ENCODE data around the gene TOMT. TPM values are rescaled to one million over a fixed set of nuclear protein-coding genes. Genes with fewer than 3 reads are reported as not detected.

TOMT gene
- total RNA-seq, 1 experiment from 2014 or later = not detected

- DNase-seq (ENCODE audit: low read depth, low spot score) (no peak), ATAC-seq (no peak)
- in situ Hi-C loops (cut with HindIII; ENCODE audit: low pct_unique_long_range_greater_than_20kb, low sequenced_read_pairs) = no loop called here
- ChIA-PET POLR2A (interaction anchor here (0.5 to 0.9 kb wide), 6 partner anchors 9 to 994 kb away, joined by 3 to 6 read pairs (median 3); partner anchors contain the start of gene ANAPC15), CTCF (interaction anchor here (1.2 kb wide), 2 partner anchors 10 to 57 kb away, joined by 3 to 5 read pairs; no protein-coding TSS in a partner anchor)
- Histone ChIP-seq H3K36me3 (ENCODE audit: control insufficient read depth, insufficient read depth, low read length) (no peaks in the 10 kb centered on the region), H3K9me3 (ENCODE audit: control insufficient read depth, insufficient read depth, low read depth, low read length) (no peaks in the 10 kb centered on the region), H3K27me3 (ENCODE audit: control insufficient read depth, insufficient read depth, low read length) (no peaks in the 10 kb centered on the region), H3K4me3 (ENCODE audit: low read depth in 2 of 2, low read length in 2 of 2) (peak overlapping the region; percentile 58 to 92; a peak in 3 of 4 replicates), H3K4me1 (ENCODE audit: control insufficient read depth, insufficient read depth, low read length) (peaks cover 19% of the 10 kb centered on the region), H3K27ac (ENCODE audit: low read length) (peak overlapping the region; percentile 92)
- TF ChIP-seq SIN3A (IDR thresholded peaks at IDR 0.05; ENCODE audit: borderline replicate concordance, insufficient read depth, low read depth, low read length) = no peak
- no peak for TF ChIP-seq REST (IDR thresholded peaks at IDR 0.05; ENCODE audit: insufficient read depth in 1 of 2, low read depth in 2 of 2, low read length in 1 of 2)
- no peak for TF ChIP-seq POLR2AphosphoS5 (IDR thresholded peaks at IDR 0.05; ENCODE audit: low read depth, low read length)
- no peak for TF ChIP-seq TCF7L2 (IDR thresholded peaks at IDR 0.05; ENCODE audit: low read depth, low read length)
- BruUV-seq (replicated peaks) = no TSS peak
- intact Hi-C loops (cut with micrococcal nuclease; ENCODE audit: unreplicated experiment) = no loop called here
These were observed 23.8 kb upstream of the TOMT start for GRCh38 chr11:72081821-72082453.

- CTCF ChIA-PET = no interaction called here
- no peak overlapping the region for H3K27ac ChIP-seq (ENCODE audit: low read length)
- intact Hi-C loops (cut with micrococcal nuclease; ENCODE audit: unreplicated experiment) = no loop called here
These were observed 22.3 kb upstream of the TOMT start for GRCh38 chr11:72083414-72083813.

More at GRCh38 chr11:72083414-72083813, 22.3 kb upstream of the TOMT start:
- Histone ChIP-seq H3K4me1 (ENCODE audit: control insufficient read depth, insufficient read depth, low read length) (peaks cover 12% of the 10 kb centered on the region), H3K4me3 (ENCODE audit: low read depth in 2 of 2, low read length in 2 of 2) (no peak overlapping the region), H3K27me3 (ENCODE audit: control insufficient read depth, insufficient read depth, low read length) (no peaks in the 10 kb centered on the region), H3K9me3 (ENCODE audit: control insufficient read depth, insufficient read depth, low read depth, low read length) (no peaks in the 10 kb centered on the region), H3K36me3 (ENCODE audit: control insufficient read depth, insufficient read depth, low read length) (no peaks in the 10 kb centered on the region)
- TF ChIP-seq SIN3A (IDR thresholded peaks at IDR 0.05; ENCODE audit: borderline replicate concordance, insufficient read depth, low read depth, low read length) (no peak), REST (IDR thresholded peaks at IDR 0.05; ENCODE audit: insufficient read depth in 1 of 2, low read depth in 2 of 2, low read length in 1 of 2) (no peak), CTCF (IDR thresholded peaks at IDR 0.05) (no peak), TCF7L2 (IDR thresholded peaks at IDR 0.05; ENCODE audit: low read depth, low read length) (no peak), POLR2AphosphoS5 (IDR thresholded peaks at IDR 0.05; ENCODE audit: low read depth, low read length) (no peak)
- DNase-seq (ENCODE audit: low read depth, low spot score) (no peak), ATAC-seq (no peak)
- in situ Hi-C loops (cut with HindIII; ENCODE audit: low pct_unique_long_range_greater_than_20kb, low sequenced_read_pairs) = no loop called here
- no TSS peak for BruUV-seq (replicated peaks)
- POLR2A ChIA-PET = interaction anchor here (0.5 to 0.7 kb wide), 2 partner anchors 11 to 1310 kb away, joined by 3 to 8 read pairs; no protein-coding TSS in a partner anchor
